Lung (tissue), 12 donors: ENCODE results near the gene KHDRBS2. TPM values are rescaled to one million over a fixed set of nuclear protein-coding genes. Genes with fewer than 3 reads are reported as not detected.

ENCODE experiments used
- ATAC-seq: fragments of 200-7000 bp; cut with Tn5 transposase; one replicate; pipeline ENCODE4 v1.9.1; 2020; ENCODE audit warnings: moderate number of reproducible peaks; ENCODE audit not compliant: insufficient read depth, low FRiP score
- DNase-seq, 3 donors: peaks; one replicate each; pipeline ENCODE4 v3.0.0-alpha.2; 2013 to 2017
- H3K27ac ChIP-seq, 2 donors: one replicate each; pipeline ENCODE4 v1.5.1; 2013; ENCODE audit warnings: mild to moderate bottlenecking in 2 of 2, moderate library complexity in 2 of 2, control low read depth in 1 of 2, inconsistent platforms in 1 of 2, low read depth in 1 of 2, low read length in 1 of 2
- H3K27me3 ChIP-seq, 3 donors: one replicate each; pipeline ENCODE4 v1.5.1; 2013; ENCODE audit warnings: low read length in 2 of 3; ENCODE audit not compliant: control insufficient read depth in 3 of 3, insufficient read depth in 3 of 3
- H3K36me3 ChIP-seq, 4 donors: one replicate each; pipeline ENCODE4 v1.5.1; 2013; ENCODE audit warnings: low read length in 4 of 4, mild to moderate bottlenecking in 1 of 4, moderate library complexity in 1 of 4; ENCODE audit not compliant: control insufficient read depth in 4 of 4, insufficient read depth in 4 of 4
- H3K4me1 ChIP-seq, 5 donors: one replicate each; pipeline ENCODE4 v1.5.1; 2013; ENCODE audit warnings: low read length in 5 of 5, mild to moderate bottlenecking in 2 of 5, moderate library complexity in 1 of 5; ENCODE audit not compliant: control insufficient read depth in 5 of 5, insufficient read depth in 5 of 5
- H3K4me3 ChIP-seq: one replicate; pipeline ENCODE4 v1.5.1; 2013; ENCODE audit warnings: mild to moderate bottlenecking, control low read depth, moderate library complexity
- H3K9ac ChIP-seq, 2 donors: one replicate each; pipeline ENCODE4 v1.5.1; 2013; ENCODE audit warnings: low read length in 2 of 2, control low read depth in 1 of 2; ENCODE audit not compliant: insufficient read depth in 1 of 2
- H3K9me3 ChIP-seq, 4 donors: one replicate each; pipeline ENCODE4 v1.5.1; 2013; ENCODE audit warnings: low read length in 3 of 4, mild to moderate bottlenecking in 1 of 4, moderate library complexity in 1 of 4; ENCODE audit not compliant: control insufficient read depth in 4 of 4, insufficient read depth in 3 of 4
- WGBS, 2 donors: extraction: QIAGEN DNeasy Blood & Tissue Kit; methylation state at CpG; one replicate each; pipeline ENCODE4 v1.1.7; 2013; 5-methylcytosine and 5-hydroxymethylcytosine counted together
- polyA plus RNA-seq, 2 donors: library from polyadenylated mRNA; stranded (reverse); fragments of 200-250 nt; gene quantifications; one replicate each; pipeline ENCODE4 v1.2.1, GENCODE V29; 2013
- total RNA-seq, 2 donors: library from RNA; depleted of rRNA in 1 of 2; stranded (reverse); fragments of >200 nt in 1 of 2; gene quantifications; one replicate each; pipeline ENCODE4 v1.2.1, GENCODE V29; 2014 to 2021
- TF ChIP-seq, protein P1 (sequence below): IDR thresholded peaks from 2 replicates; pipeline ENCODE4 v1.5.1; 2012; ENCODE audit warnings: mild to moderate bottlenecking; ENCODE audit errors: control extremely low read depth, extremely low read depth
- donor health status: control.
- donor health status: control.
- donor health status: Bipolar disorder and iron deficiency.
- donor health status: healthy.
- donor health status: DM: yes; HTN: yes; CAD: no.

KHDRBS2 gene
- total and polyA plus RNA-seq, 4 donors = 0.68 to 43.9 (median 3.8) TPM

DNA sequence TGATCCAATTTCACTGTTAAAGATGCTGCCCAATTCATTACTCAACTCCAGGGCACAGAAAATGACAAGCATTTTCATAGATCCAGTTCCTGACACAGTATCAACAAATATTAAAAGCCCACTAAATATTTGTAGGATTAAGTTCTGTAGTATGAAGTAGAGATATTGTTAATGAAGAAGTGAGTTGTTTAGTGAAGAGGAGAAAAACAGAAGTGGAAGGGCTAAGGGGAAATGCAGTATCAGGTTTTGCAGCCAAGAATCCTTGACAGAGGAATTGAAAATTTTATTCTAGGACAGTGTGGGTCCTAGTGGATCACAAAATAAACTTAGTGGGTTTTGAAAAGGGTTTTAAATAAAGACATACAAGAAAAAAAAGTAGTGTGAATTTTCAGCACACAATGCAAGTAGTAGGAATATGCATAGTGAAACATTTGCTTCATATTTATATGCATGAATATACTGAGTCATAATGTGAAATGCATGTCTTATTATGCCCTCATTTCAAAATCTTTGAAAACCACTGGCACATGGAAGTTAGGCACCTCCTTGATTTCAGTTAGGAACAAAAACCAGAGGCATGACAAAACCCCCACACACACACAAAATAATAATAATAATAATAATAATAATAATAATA lies 338.6 kb downstream of the KHDRBS2 start:
- no peak for DNase-seq
- Histone ChIP-seq H3K9me3 (no peaks in the 10 kb centered on the region), H3K4me3 (no peak overlapping the region), H3K36me3 (no peaks in the 10 kb centered on the region), H3K4me1 (no peaks in the 10 kb centered on the region), H3K27ac (no peak overlapping the region), H3K9ac (no peak overlapping the region), H3K27me3 (no peaks in the 10 kb centered on the region)
- TF ChIP-seq, protein P1, sequence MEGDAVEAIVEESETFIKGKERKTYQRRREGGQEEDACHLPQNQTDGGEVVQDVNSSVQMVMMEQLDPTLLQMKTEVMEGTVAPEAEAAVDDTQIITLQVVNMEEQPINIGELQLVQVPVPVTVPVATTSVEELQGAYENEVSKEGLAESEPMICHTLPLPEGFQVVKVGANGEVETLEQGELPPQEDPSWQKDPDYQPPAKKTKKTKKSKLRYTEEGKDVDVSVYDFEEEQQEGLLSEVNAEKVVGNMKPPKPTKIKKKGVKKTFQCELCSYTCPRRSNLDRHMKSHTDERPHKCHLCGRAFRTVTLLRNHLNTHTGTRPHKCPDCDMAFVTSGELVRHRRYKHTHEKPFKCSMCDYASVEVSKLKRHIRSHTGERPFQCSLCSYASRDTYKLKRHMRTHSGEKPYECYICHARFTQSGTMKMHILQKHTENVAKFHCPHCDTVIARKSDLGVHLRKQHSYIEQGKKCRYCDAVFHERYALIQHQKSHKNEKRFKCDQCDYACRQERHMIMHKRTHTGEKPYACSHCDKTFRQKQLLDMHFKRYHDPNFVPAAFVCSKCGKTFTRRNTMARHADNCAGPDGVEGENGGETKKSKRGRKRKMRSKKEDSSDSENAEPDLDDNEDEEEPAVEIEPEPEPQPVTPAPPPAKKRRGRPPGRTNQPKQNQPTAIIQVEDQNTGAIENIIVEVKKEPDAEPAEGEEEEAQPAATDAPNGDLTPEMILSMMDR = no peak
- ATAC-seq = no peak

- no peak for DNase-seq
These were observed 345.1 kb downstream of the KHDRBS2 start for GRCh38 chr6:61940919-61941318.

DNA sequence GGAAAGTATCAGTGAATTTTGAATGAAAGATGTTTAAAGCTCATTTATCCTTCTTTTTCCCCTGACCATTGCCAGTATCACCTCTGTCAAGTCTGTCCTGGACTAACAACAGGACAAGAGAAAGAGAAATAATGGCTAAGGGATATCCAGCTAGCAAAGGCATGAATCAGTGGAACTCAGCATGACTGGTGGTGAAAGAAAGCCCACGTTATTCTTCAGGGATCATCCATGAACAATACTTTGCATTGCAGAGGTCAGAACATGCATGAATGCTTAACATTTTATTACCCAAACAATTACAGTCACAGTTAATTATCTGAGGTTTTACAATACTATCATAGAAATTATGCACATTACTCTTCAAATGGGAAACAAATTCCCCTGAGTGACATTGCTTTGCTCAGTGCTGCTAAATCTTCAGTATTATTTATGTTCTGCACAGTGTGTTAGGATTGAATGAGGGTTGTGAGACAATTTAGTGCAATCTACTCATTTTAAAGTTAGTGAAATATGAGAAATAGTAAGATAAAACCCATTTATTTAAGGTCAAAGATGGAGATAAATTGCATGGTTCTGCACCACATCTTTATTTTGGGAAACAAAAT lies 350.7 kb downstream of the KHDRBS2 start:
- WGBS, 2 donors = 80% methylated on average over 1 of the region's 1 CpG
- TF ChIP-seq, protein P1 = no peak
- Histone ChIP-seq H3K4me1 (no peaks in the 10 kb centered on the region), H3K9ac (no peak overlapping the region), H3K36me3 (no peaks in the 10 kb centered on the region), H3K27ac (no peak overlapping the region), H3K27me3 (no peaks in the 10 kb centered on the region), H3K9me3 (no peaks in the 10 kb centered on the region), H3K4me3 (no peak overlapping the region)
- ATAC-seq = no peak
- no peak for DNase-seq

More at GRCh38 chr6:61940919-61941318, 345.1 kb downstream of the KHDRBS2 start:
- no peak overlapping the region for H3K4me3 ChIP-seq
- H3K27me3 ChIP-seq = no peaks in the 10 kb centered on the region
- no peaks in the 10 kb centered on the region for H3K4me1 ChIP-seq
- no peak for ATAC-seq
- TF ChIP-seq, protein P1 = no peak
- 96 to 98% methylated on average over 2 of the region's 2 CpGs for WGBS, 2 donors
- no peaks in the 10 kb centered on the region for H3K9me3 ChIP-seq
- no peak overlapping the region for H3K9ac ChIP-seq
- H3K27ac ChIP-seq = no peak overlapping the region
- H3K36me3 ChIP-seq = no peaks in the 10 kb centered on the region

- Histone ChIP-seq H3K27ac (no peak overlapping the region), H3K27me3 (no peaks in the 10 kb centered on the region), H3K9me3 (no peaks in the 10 kb centered on the region), H3K4me1 (no peaks in the 10 kb centered on the region), H3K36me3 (no peaks in the 10 kb centered on the region), H3K4me3 (no peak overlapping the region), H3K9ac (no peak overlapping the region)
- TF ChIP-seq, protein P1 = no peak
- no peak for DNase-seq
- 86 to 92% methylated on average over 2 of the region's 2 CpGs for WGBS, 2 donors
- no peak for ATAC-seq
These were observed 376.5 kb downstream of the KHDRBS2 start for GRCh38 chr6:61909486-61909885.
